ENCODE data around the gene ARHGEF19. TPM values are rescaled to one million over a fixed set of nuclear protein-coding genes. Genes with fewer than 3 reads are reported as not detected.

ARHGEF19 gene
- total RNA-seq, 1 experiment from 2014 or later = 21.6 TPM

GRCh38 chr1:16171314-16172151, 40.9 kb downstream of the ARHGEF19 start:
- Histone ChIP-seq H3K4me3 (ENCODE audit: low read depth in 2 of 2, low read length in 2 of 2) (no peak overlapping the region), H3K36me3 (ENCODE audit: control insufficient read depth, insufficient read depth, low read length) (no peaks in the 10 kb centered on the region), H3K27me3 (ENCODE audit: control insufficient read depth, insufficient read depth, low read length) (no peaks in the 10 kb centered on the region), H3K27ac (ENCODE audit: low read length) (peak overlapping the region; percentile 99), H3K9me3 (ENCODE audit: control insufficient read depth, insufficient read depth, low read depth, low read length) (no peaks in the 10 kb centered on the region), H3K4me1 (ENCODE audit: control insufficient read depth, insufficient read depth, low read length) (peaks cover 79% of the 10 kb centered on the region)
- ATAC-seq = no peak
- BruUV-seq (replicated peaks) = no TSS peak
- TF ChIP-seq SIN3A (IDR thresholded peaks at IDR 0.05; ENCODE audit: borderline replicate concordance, insufficient read depth, low read depth, low read length) (no peak), POLR2AphosphoS5 (IDR thresholded peaks at IDR 0.05; ENCODE audit: low read depth, low read length) (no peak), TCF7L2 (IDR thresholded peaks at IDR 0.05; ENCODE audit: low read depth, low read length) (no peak), CTCF (IDR thresholded peaks at IDR 0.05) (no peak)
- TF ChIP-seq, protein P1, sequence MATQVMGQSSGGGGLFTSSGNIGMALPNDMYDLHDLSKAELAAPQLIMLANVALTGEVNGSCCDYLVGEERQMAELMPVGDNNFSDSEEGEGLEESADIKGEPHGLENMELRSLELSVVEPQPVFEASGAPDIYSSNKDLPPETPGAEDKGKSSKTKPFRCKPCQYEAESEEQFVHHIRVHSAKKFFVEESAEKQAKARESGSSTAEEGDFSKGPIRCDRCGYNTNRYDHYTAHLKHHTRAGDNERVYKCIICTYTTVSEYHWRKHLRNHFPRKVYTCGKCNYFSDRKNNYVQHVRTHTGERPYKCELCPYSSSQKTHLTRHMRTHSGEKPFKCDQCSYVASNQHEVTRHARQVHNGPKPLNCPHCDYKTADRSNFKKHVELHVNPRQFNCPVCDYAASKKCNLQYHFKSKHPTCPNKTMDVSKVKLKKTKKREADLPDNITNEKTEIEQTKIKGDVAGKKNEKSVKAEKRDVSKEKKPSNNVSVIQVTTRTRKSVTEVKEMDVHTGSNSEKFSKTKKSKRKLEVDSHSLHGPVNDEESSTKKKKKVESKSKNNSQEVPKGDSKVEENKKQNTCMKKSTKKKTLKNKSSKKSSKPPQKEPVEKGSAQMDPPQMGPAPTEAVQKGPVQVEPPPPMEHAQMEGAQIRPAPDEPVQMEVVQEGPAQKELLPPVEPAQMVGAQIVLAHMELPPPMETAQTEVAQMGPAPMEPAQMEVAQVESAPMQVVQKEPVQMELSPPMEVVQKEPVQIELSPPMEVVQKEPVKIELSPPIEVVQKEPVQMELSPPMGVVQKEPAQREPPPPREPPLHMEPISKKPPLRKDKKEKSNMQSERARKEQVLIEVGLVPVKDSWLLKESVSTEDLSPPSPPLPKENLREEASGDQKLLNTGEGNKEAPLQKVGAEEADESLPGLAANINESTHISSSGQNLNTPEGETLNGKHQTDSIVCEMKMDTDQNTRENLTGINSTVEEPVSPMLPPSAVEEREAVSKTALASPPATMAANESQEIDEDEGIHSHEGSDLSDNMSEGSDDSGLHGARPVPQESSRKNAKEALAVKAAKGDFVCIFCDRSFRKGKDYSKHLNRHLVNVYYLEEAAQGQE (IDR thresholded peaks at IDR 0.05; ENCODE audit: insufficient read depth in 1 of 2, low read depth in 2 of 2, low read length in 1 of 2) = no peak
- POLR2A ChIA-PET = interaction anchor here (0.6 kb wide), 1 partner anchor 93 kb away, joined by 3 read pairs; no protein-coding TSS in a partner anchor
- CTCF ChIA-PET = interaction anchor here (0.7 to 1.4 kb wide), 2 partner anchors 43 to 98 kb away, joined by 3 read pairs; partner anchors contain the start of gene FAM131C
- no peak for DNase-seq (ENCODE audit: low read depth, low spot score)
- intact Hi-C loops (cut with micrococcal nuclease; ENCODE audit: unreplicated experiment) (no loop called here), in situ Hi-C loops (cut with HindIII; ENCODE audit: low pct_unique_long_range_greater_than_20kb, low sequenced_read_pairs) (no loop called here)

GRCh38 chr1:16170283-16170673, 42.2 kb downstream of the ARHGEF19 start:
- ChIA-PET POLR2A (no interaction called here), CTCF (no interaction called here)
- H3K27me3 ChIP-seq (ENCODE audit: control insufficient read depth, insufficient read depth, low read length) = no peaks in the 10 kb centered on the region
- no peaks in the 10 kb centered on the region for H3K36me3 ChIP-seq (ENCODE audit: control insufficient read depth, insufficient read depth, low read length)
- H3K9me3 ChIP-seq (ENCODE audit: control insufficient read depth, insufficient read depth, low read depth, low read length) = no peaks in the 10 kb centered on the region
- peaks cover 73% of the 10 kb centered on the region for H3K4me1 ChIP-seq (ENCODE audit: control insufficient read depth, insufficient read depth, low read length)
- H3K4me3 ChIP-seq (ENCODE audit: low read depth in 2 of 2, low read length in 2 of 2) = no peak overlapping the region
- DNase-seq (ENCODE audit: low read depth, low spot score) (no peak), ATAC-seq (no peak)
- intact Hi-C loops (cut with micrococcal nuclease; ENCODE audit: unreplicated experiment) (no loop called here), in situ Hi-C loops (cut with HindIII; ENCODE audit: low pct_unique_long_range_greater_than_20kb, low sequenced_read_pairs) (no loop called here)
- BruUV-seq (replicated peaks) = no TSS peak
- no peak for TF ChIP-seq POLR2AphosphoS5 (IDR thresholded peaks at IDR 0.05; ENCODE audit: low read depth, low read length)
- TF ChIP-seq, protein P1 (IDR thresholded peaks at IDR 0.05; ENCODE audit: insufficient read depth in 1 of 2, low read depth in 2 of 2, low read length in 1 of 2) = no peak
- TF ChIP-seq TCF7L2 (IDR thresholded peaks at IDR 0.05; ENCODE audit: low read depth, low read length) = no peak
- no peak for TF ChIP-seq CTCF (IDR thresholded peaks at IDR 0.05)
- TF ChIP-seq SIN3A (IDR thresholded peaks at IDR 0.05; ENCODE audit: borderline replicate concordance, insufficient read depth, low read depth, low read length) = no peak
- peak overlapping the region; percentile 99; the same call in 1 of the 2 replicates for H3K27ac ChIP-seq (ENCODE audit: low read length)

Data from Panc1 (cell line).